Embryonic facial prominence (tissue), 1 donor: ENCODE data around the gene PNLIPRP2.

Source experiments
- DNase-seq: peaks from one replicate; pipeline ENCODE4 v3.0.0-alpha.2; 2016; ENCODE audit errors: extremely low spot score

PNLIPRP2 gene

DNA sequence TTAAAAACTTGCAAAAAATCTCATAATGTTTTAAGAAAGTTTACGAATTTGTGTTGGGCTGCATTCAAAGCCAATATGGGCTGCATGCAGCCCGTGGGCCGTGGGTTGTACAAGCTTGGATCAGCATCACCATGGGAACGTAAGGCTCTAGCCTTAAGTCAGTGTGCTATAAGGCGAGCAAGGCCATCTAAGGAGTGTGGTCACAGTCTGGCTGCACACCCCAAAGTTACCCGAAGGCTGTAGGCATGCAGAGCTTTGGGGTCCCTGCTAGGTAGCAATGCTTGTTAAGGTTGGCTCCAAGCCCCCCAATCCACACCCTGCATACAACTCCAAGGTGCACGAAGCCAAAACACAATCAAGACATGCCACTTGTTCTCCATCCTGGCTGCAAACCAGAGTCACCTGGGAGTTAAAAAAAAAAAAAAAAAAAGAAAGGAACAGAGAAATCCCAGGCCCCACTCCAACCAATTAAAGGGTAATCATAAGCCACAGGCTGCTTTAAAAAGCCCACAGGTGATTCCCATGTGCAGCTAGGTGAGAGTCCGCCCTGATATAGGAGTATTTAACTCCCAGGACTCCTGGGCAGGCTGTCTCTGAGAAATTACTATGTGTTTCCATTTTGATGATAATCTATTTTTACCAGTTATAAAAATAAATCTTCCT, 8.5 kb upstream of the PNLIPRP2 start:
- no peak for DNase-seq

DNA sequence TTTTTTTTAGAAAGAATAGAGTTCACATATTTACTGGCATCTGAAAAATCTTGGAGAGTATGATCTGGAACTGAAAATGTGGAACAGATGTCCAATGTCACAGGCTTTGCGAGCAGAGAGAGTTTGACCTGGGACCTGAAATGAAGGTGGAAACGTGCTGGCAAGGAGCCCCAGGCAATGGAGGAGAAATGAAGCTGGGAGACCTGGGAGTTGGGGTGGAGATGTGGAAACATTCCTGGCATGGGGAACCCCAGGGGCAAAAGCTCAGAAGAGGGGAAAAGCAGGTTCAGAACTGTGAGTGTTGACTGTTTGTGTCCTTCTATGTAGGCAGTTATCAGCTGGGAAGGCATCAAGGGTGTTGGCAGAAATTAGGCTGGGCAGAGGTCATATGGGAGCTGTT, 7.3 kb upstream of the PNLIPRP2 start:
- no peak for DNase-seq

DNA sequence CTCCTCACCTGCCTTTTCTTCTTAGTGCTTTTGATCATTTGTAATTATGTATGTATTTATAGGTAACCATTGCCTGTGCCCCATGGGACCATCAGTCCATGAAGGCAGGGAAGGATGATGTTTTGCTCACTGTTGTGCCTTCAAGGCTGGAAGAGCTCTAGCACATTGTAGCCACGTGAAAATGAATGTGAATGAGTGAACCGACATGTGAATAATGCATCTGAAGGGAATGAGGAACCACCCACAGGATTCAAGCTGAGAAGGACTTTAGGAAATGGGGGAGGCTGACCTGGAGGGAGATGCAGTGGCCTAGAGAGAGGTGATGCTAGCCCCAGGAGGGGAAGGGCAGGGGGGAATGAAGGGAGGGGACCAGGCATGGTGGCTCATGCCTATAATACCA, 6.0 kb upstream of the PNLIPRP2 start:
- DNase-seq: no peak

DNA sequence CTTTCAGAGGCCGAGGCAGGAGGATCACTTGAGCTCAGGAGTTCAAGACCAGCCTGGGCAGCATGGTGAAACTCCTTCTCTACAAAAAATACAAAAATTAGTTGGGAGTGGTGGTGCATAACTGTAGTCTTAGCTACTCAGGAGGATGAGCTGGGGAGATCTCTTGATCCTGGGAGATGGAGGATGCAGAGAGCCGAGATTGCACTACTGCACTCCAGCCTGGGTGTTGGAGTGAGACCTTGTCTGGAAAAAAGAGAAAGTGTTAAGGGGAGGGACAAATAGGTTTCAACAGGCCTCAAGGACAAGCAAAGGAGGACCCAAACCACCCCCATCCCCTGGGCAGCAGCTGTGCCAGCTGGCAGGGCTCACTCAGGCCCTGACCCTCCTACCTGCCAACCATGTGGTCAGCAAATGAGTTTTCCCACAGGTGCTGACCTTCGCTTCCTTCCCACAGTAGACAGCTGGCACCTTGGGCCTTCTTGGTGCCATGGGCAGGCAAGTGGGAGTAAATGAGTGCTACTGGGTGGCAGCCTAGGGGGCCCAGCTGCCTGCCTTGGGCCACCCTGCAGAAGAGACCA, 5.5 kb upstream of the PNLIPRP2 start:
- DNase-seq: no peak

DNA sequence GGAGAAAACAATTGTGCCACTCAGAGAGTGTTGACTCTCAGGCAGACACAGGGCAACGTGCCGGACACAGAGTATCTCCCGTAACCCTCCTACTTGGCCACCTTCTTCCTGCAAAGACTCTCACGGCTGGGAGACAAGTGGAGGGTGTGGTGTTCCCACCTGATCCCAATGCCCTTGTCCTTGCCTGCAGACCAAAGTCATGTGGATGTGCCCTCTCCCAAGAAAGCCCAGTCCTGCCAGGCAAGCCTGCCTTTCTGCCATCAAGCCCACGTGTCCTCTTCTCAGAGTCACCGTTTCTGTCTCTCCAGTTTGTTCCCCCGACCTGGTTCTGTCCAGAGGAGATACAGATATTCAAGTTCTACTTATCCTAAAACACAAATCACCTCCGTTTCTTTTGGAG, 723 bp downstream of the PNLIPRP2 start:
- no peak for DNase-seq

DNA sequence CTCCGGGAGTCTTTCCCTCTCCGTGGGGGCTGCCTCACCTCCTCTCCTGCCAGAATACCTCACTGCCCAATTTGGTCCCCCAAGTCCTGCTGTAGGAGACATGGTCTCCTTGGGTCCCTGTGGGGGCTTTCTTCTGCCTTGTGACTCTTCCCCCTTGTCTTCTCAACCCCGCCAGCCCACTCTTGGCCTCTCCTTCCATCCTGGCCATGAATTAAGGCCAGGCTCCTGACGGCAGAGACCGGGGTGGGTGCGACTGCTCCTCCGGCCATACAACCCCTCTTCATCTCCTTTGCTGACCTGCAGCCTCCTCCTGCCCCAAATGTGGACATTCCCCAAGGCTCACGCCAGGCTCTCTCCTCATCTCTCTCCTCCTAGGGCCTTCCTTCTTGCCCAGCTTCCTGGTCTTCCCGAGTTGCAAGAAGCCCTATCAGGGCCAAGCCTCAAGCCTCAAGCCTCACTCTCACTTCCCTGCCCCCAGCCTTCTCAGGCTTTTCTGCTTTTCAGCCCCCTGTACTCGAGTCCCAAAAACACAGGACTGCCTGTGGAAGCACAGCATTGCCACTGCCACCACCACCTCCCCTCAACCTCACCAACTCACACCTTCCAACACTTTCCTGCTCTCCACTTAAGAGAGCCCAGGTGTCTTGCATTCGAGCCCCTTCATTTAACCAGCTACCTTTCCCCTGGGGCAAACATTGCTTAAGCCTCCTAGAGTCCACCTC, 1.3 kb downstream of the PNLIPRP2 start:
- no peak for DNase-seq

DNA sequence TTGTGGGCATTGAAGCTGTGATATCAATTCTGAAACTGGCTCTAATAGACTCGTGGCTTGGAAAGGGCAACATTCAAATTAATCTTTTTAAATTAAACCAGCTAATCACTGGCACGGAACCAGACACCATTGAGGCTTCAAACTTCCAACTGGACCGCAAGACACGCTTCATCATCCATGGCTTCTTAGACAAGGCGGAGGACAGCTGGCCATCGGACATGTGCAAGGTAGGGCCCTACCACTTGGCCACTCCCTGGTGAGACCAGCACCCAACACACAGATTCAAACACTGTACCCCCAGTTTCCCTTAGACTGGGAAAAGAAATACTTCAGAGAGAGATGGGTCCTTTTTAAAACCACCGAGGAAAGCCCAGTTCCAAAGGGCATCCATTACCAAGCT, 5.1 kb downstream of the PNLIPRP2 start:
- DNase-seq: no peak

DNA sequence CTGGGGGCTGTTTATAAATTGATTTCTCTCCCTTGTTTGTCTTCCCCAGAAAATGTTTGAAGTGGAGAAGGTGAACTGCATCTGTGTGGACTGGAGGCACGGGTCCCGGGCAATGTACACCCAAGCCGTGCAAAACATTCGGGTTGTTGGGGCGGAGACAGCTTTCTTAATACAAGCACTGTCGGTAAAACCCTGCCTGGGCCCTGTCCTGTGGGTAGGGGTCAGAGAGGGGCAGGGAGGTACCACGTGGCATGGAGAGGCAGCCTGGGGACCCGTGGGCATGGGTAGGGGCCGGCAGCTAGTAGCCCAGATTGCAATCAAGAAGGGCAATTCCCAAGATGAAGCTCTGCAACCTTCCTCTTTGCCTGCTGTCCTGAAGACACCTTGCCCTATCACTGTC, 6.1 kb downstream of the PNLIPRP2 start:
- no peak for DNase-seq

DNA sequence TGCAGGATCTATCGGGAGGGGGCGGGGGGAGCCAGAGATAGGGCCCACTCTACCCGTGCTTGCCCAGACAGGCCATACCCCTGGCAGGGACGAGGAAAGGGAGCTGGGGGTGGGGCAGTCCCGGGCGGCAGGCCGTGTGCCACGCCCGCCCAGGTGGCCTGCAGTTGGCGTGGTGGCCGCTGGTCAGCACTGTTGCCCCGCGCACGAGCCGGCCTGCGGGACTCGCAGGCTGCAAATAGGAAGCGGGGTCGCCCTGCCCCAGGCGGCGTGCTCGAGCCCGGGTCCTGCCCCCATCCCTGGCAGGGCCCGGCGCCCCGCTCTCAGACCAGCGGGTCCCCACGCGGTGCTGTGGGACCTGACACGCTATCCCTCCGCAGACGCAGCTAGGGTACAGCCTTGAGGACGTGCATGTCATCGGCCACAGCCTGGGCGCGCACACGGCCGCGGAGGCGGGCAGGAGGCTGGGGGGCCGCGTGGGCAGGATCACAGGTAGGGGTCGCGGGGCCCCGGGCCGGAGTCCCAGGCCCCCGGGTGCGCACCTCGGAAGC, 6.7 kb downstream of the PNLIPRP2 start:
- DNase-seq: no peak

DNA sequence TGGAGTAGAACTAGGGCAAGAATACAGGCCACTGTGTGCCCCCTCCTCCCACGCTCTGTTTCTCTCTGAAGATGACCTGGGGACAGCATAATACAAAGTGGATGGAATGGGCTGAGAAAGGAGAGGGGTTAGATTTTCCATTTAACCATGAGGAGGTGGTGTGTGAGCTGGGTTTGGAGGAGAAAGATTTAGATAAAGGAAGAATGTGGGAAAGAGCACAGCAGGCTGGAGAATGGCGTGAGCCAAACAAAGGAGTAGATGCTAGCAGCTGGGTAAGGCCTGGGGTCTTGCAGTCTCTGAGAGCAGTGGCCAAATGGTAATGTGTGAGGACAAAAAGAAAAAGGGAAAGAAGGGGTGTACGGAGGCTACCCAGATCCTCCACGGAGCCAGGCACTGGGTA, 8.6 kb downstream of the PNLIPRP2 start:
- DNase-seq: no peak

DNA sequence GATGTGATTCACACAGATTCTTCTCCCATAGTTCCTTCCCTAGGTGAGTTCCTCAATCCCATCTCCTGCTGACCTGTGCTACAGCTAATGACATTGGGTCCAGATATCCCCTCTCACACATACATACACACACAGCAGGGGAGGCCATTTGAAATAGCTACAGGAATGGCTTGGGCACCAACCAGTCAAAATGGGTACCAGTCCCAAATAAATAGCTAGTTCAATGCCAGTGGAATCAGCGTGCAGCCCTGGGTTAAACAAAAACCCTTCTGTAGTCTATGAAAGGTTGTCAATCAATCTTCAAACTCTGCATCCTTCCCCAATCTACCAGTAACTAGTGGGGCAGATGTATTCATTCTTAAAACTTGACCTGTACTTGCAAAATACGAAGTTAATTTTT, 9.3 kb downstream of the PNLIPRP2 start:
- no peak for DNase-seq

DNA sequence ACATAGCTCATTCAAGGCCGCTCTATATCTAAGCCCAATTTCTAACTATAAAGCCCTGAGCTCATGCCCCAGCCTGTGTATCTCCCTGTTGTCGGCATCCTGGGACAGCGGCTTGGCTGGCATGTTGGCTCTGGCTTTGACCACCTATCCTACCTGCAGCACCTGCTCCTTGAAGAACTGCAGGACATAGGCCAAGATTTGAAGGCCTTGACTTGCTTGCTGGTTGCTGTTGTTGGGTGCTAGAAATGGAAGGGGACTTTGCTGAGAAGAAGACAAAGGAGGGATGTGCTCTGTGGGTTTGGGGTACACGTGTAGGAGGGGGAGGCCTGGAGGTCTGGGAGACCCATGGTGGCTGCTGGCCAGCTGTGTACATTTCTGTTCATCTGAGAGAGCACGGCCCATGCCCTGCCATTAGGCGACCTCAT, 11.1 kb downstream of the PNLIPRP2 start:
- DNase-seq: no peak

DNA sequence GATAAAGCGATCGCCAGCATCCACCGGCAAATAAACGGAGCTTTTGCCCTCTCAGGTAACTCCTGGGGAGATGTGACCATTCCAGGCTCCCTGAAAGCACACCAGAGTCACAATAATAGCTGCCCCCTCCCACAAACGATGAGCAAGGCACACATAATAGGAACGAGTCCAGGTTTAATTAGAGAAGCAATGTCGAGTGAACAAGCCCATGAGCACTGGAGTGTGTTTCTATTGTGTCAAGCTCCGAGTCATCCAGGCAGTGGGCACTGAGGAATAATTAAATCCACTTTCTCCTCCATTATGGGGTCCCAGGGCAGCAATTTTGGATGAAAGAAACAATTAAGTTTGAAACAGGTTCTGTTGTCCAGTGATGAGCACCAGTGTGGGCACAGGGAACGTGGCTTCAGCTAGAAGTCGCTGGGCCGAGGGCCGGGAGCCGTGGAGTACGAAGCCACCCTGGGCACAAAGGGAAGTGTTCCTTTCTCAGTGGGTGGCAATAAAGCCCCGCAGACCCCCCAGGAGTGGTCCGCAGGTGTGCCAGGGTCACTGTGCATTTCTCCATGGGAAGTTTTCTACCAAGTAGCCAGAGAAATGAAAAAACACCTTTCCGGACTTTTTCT, 12.0 kb downstream of the PNLIPRP2 start:
- no peak for DNase-seq

DNA sequence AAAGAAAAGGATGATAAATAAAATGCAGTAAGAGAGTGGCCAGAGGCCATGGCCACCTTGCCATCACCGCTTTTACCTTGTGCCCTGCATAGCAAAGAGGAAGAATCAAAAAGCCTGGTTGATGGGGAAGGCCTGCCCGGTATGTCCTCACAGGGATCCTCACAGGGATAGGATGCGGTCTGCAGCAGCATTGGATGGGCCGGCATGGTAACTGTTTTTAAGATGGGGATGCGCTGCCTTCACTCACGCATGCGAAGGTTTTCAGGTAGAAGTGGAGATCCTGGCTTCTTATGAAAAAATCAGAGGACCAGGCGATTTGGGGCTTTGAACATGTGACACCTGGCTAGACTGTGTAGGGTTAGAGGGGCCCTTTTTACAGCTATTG, 12.5 kb downstream of the PNLIPRP2 start:
- no peak for DNase-seq

DNA sequence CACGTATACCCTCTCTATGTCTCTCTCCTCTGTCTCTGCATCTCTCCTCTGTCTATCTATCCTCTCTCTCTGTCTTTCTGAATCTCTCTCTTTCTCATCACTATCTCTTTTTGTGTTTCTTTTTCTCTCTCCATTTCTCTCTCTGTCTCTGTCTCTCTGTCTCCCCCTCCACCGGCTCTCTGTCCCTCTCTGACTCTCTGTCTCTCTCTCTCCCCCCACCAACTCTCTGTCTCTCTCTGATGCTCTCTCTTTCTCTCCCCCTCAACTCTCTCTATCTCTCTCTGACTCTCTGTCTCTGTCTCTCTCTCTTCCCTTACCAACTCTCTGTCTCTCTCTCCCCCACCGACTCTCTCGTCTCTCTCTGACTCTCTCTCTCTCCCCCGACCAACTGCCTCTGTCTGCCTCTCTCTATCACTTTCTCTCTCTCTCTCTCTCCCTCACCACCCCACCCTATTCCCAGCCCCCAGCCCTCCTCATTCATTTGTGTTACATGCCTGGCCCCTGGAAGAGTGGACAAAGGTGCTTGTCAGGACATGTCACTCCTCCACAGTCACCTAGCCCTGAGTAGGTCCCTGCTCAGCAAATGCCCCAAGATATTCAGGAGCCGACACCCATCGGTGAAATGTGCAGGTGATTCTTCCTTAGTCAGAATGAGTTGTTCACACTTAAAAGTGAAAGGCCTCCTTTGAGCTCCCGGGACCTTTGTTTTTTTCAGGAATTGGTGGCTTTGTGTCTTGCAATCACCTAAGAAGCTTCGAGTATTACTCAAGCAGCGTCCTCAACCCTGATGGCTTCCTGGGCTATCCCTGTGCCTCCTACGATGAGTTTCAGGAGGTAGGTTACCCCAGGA, 13.6 kb downstream of the PNLIPRP2 start:
- DNase-seq: no peak

DNA sequence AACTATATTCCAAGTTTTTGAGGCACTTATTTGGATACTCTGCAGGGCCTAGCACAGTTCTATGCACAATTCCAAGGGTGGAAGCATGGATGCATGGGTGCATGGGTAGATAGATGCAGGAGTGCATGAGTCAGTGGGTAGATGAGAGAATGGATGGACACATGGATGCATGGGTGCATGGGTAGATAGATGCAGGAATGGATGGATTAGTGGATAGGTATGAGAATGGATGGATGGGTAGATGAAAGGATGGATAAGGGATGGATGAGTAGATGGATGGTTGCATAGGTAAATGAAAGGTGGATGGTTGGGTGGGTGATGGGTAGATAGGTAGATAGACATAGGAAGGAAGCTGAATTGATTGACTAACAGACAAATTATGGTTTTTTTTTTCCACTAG, 15.6 kb downstream of the PNLIPRP2 start:
- DNase-seq: no peak

DNA sequence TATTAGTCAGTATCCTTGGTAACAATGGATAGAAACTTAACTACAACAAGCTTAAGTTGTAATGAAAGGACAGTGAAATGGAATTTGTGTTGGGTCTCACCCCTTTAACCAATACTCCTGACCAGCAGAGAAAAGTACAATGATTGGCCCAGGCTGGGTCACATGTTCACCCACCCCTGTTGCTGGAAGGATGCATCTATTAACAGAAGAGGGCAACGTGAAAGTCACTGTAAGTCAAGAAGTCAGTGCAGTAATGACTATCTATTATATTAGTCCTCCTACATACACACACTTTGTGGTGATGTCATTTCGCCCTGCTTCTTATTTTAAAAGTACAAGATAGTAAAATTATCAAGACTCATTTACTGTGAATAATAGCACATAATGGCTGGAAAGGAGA, 16.2 kb downstream of the PNLIPRP2 start:
- no peak for DNase-seq

DNA sequence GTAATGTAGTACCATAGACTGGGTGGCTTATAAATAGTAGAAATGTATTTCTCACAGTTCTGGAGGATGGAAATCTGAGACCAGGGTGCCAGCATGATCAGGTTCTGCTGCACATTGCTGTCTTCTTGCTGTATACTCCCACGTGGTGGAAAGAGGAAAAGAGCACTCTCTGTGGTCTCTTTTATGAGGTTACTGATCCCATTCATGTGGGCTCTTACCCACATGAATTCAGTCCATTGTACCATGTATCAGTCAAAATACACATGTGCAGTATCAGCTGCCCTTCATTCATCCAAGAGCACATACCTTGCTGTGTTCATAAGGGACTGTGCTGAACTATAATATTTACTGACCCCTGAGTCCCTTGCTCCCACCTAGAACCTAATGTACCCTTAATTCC, 17.1 kb downstream of the PNLIPRP2 start:
- DNase-seq: no peak

DNA sequence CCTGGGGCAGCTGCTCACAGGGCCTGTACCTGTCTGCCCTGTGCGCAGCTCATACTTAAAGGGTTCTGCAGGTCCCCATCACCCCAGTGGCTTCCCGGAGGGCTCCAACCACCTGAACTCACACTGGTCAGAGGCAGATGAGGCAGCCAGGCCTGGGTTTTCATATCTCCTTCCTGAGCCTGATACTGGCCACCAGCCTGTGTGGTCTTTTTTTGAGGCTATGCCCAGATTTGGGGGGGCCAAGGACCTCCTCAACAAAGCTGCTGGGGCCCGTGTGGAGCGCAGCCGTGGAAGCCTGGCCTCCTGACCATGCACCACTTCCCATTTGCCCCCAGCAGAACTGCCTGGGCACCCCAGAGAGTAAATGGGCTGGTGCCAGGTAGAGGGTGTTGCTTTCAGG, 25.7 kb downstream of the PNLIPRP2 start:
- no peak for DNase-seq

DNA sequence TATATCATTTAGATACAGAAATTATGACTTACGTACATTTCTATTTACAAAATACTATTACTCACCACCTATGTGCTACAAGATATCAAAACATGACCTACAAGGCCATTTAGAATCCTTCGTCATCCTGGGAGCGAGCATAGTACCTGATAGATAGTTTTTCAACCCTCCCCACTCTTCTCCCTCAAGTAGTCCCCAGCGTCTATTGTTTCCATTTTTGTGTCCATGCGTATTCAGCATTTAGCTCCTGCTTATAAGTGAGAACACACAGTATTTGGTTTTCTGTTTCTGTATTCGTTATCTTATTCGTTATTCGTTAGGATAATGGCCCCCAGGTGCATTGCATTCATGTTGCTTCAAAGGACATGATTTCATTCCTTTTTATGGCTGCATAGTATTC, 28.1 kb downstream of the PNLIPRP2 start:
- no peak for DNase-seq

DNA sequence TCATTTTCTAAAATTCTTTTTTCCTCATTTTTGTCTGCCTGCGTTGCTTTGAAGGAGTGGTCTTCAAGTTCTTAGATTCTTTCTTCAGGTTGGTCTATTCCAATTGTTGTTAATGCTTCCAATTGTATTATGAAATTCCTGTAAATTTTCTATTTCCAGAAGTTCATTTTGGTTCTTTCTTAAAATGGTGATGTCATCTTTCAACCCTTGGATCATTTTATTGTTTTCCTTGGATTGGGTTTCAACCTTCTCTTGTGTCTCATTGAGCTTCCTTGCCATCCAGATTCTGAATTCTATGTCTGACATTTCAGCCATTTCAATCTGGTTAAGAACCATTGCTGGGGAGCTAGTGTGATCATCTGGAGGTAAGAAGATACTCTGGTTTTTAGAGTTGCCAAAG, 33.1 kb downstream of the PNLIPRP2 start:
- no peak for DNase-seq

DNA sequence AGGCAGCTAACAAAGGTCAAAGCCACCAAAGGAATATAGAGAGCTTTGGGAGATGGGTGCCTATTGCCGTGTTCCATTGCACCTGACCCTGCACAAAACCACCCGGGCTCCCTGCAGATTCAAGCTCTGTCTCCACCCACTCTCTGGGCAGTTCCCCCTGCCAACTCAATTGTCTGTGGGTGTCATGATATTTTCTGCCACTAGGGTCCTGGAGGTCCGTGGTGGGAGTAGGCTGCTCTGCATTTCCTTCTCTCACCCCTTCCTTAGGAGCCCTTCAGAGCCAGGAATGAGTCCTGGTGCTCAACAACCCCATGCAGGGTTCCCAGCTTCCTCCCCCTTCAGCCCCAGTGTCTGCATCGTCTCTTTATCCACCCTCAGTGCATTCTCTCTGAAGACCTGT, 34.1 kb downstream of the PNLIPRP2 start:
- DNase-seq: no peak
